GM23338 (cell line): ENCODE measurements around the gene AGO4. TPM values are rescaled to one million over a fixed set of nuclear protein-coding genes. Genes with fewer than 3 reads are reported as not detected.

Experiments used
- ATAC-seq: fragments of 200-7000 bp; cut with Tn5 transposase; 3 replicates; pipeline ENCODE4 v1.9.1; 2020
- DNase-seq: peaks from one replicate; pipeline ENCODE4 v3.0.0-alpha.2; 2015; ENCODE audit warnings: low spot score
- H2AFZ ChIP-seq: fragments of 200-600 bp; sonication (generic); 2 replicates; pipeline ENCODE4 v1.8.0; 2016; ENCODE audit warnings: antibody characterized with exemption, mild to moderate bottlenecking, moderate library complexity
- H3F3A ChIP-seq: fragments of 200-600 bp; sonication (generic); replicated peaks from 2 replicates; pipeline ENCODE4 v1.8.0; 2017; ENCODE audit warnings: antibody characterized with exemption, mixed run types, low read depth
- H3K27ac ChIP-seq: fragments of 200-600 bp; sonication (generic); 2 replicates; pipeline ENCODE4 v1.6.1; 2016; ENCODE audit warnings: low read depth
- H3K27me3 ChIP-seq: fragments of 200-600 bp; sonication (generic); 2 replicates; pipeline ENCODE4 v1.8.0; 2016; ENCODE audit warnings: mild to moderate bottlenecking, mixed run types, moderate library complexity; ENCODE audit not compliant: insufficient read depth
- H3K36me3 ChIP-seq: fragments of 200-600 bp; sonication (generic); 2 replicates; pipeline ENCODE4 v1.8.0; 2016; ENCODE audit warnings: mild to moderate bottlenecking; ENCODE audit not compliant: insufficient read depth
- H3K4me1 ChIP-seq: fragments of 200-600 bp; sonication (generic); 2 replicates; pipeline ENCODE4 v1.8.0; 2016; ENCODE audit warnings: mild to moderate bottlenecking, moderate library complexity; ENCODE audit not compliant: insufficient read depth
- H3K4me2 ChIP-seq: fragments of 200-600 bp; sonication (generic); 2 replicates; pipeline ENCODE4 v1.7.1; 2017; ENCODE audit warnings: mixed run types
- H3K4me3 ChIP-seq: fragments of 200-600 bp; sonication (generic); 2 replicates; pipeline ENCODE4 v1.6.1; 2016; ENCODE audit warnings: mixed run types
- H3K79me2 ChIP-seq: fragments of 200-600 bp; sonication (generic); replicated peaks from 2 replicates; pipeline ENCODE4 v1.8.0; 2017; ENCODE audit warnings: mild to moderate bottlenecking; ENCODE audit not compliant: insufficient read depth
- H3K9me2 ChIP-seq: fragments of 200-600 bp; sonication (generic); 2 replicates; pipeline ENCODE4 v1.8.0; 2017; ENCODE audit not compliant: insufficient read depth
- H4K20me1 ChIP-seq: fragments of 200-600 bp; sonication (generic); replicated peaks from 2 replicates; pipeline ENCODE4 v1.8.0; 2017; ENCODE audit warnings: mild to moderate bottlenecking; ENCODE audit not compliant: insufficient read depth
- H3K27ac Mint-ChIP-seq: 2 replicates; pipeline ENCODE4 v1.8.0; 2020; ENCODE audit warnings: inconsistent platforms, mild to moderate bottlenecking, moderate library complexity, mixed read lengths
- H3K27me3 Mint-ChIP-seq: 3 replicates; pipeline ENCODE4 v1.8.0; 2022; ENCODE audit warnings: low read depth, mild to moderate bottlenecking, moderate library complexity, mixed read lengths, inconsistent platforms; ENCODE audit not compliant: insufficient read depth, poor library complexity
- H3K36me3 Mint-ChIP-seq: 3 replicates; pipeline ENCODE4 v1.8.0; 2021; ENCODE audit warnings: low read depth, mild to moderate bottlenecking, inconsistent platforms, moderate library complexity, mixed read lengths
- H3K4me1 Mint-ChIP-seq: 3 replicates; pipeline ENCODE4 v1.8.0; 2020; ENCODE audit warnings: mild to moderate bottlenecking, inconsistent platforms, mixed read lengths
- H3K4me3 Mint-ChIP-seq: 3 replicates; pipeline ENCODE4 v1.8.0; 2021; ENCODE audit warnings: moderate library complexity, mild to moderate bottlenecking, inconsistent platforms, mixed read lengths
- H3K9me3 Mint-ChIP-seq: 3 replicates; pipeline ENCODE4 v1.8.0; 2020; ENCODE audit warnings: moderate library complexity, mild to moderate bottlenecking, inconsistent platforms, mixed read lengths
- CREB1 ChIP-seq: fragments of 250-450 bp; sonication (Bioruptor Pico); IDR thresholded peaks from 2 replicates; pipeline ENCODE4 v1.5.0; 2020; ENCODE audit warnings: low read depth, mild to moderate bottlenecking, moderate library complexity
- EZH2phosphoT487 ChIP-seq: fragments of 200-600 bp; sonication (generic); IDR thresholded peaks from one replicate; pipeline ENCODE4 v1.8.1; 2018; ENCODE audit warnings: antibody characterized with exemption; ENCODE audit not compliant: unreplicated experiment
- NANOG ChIP-seq: IDR thresholded peaks from 2 replicates; pipeline ENCODE4 v1.6.1; 2016; ENCODE audit warnings: antibody characterized with exemption, borderline replicate concordance
- ZNF114 ChIP-seq: fragments of 250-450 bp; sonication (Bioruptor Pico); IDR thresholded peaks from 2 replicates; pipeline ENCODE4 v1.5.0; 2020; ENCODE audit warnings: mild to moderate bottlenecking, moderate library complexity
- ZNF331 ChIP-seq: fragments of 250-450 bp; sonication (Bioruptor Pico); IDR thresholded peaks from 2 replicates; pipeline ENCODE4 v1.5.0; 2020; ENCODE audit warnings: low read depth, mild to moderate bottlenecking, moderate library complexity
- polyA plus RNA-seq: library from polyadenylated mRNA; unstranded; fragments of >200 nt; fragmentation: Nextera tagmentation; extraction: Ambion mirVana; gene quantifications from 2 replicates; pipeline ENCODE4 v1.2.1, GENCODE V29; 2016
- total RNA-seq: library from RNA; depleted of rRNA; stranded (reverse); fragments of >200 nt; shearing (Covaris generic); gene quantifications from 2 replicates; pipeline ENCODE4 v1.2.3, GENCODE V29; 2014
- TF ChIP-seq, protein P1 (sequence below): IDR thresholded peaks from 2 replicates; pipeline ENCODE4 v1.6.1; 2016; ENCODE audit warnings: antibody characterized with exemption
- TF ChIP-seq, protein P2 (sequence below): IDR thresholded peaks from one replicate; pipeline ENCODE4 v1.6.1; 2018; ENCODE audit warnings: antibody characterized with exemption; ENCODE audit not compliant: unreplicated experiment
- TF ChIP-seq, protein P3 (sequence below): fragments of 250-450 bp; sonication (Bioruptor Pico); IDR thresholded peaks from 2 replicates; pipeline ENCODE4 v1.5.0; 2020; ENCODE audit warnings: mild to moderate bottlenecking, moderate library complexity

Gene AGO4
- total and polyA plus RNA-seq, 2 experiments from 2014 or later: 1.7 to 9.7 TPM

DNA sequence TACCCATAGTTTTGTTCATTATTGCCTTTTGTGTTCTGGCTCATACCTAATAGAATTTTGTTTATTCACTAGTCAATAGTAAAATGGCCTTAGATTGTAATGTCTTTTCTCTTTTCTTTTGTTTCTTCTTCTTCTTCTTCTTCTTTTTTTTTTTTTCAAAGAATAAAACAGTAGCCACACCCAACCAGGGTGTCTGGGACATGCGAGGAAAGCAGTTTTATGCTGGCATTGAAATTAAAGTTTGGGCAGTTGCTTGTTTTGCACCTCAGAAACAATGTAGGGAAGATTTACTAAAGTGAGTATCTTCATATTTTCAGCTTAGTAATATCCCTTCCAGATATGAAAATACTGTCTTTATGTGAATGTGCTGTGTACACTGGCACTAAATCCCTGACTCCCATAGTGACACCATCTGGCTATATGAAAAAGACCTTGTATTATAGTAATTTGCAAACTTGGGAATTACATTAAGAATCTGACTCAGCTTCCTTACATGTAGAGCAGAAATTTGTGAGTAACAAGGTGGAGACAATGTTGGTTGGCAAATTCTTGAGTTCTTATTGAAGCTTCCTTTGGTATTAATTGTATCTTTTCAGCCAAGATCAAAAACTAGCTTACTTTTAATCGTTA, 24.6 kb downstream of the AGO4 start:
- no peaks in the 10 kb centered on the region for H3K79me2 ChIP-seq
- H3K27ac ChIP-seq: no peak overlapping the region
- no peak overlapping the region for H3K4me3 Mint-ChIP-seq
- no peak overlapping the region for H3K4me3 ChIP-seq
- no peaks in the 10 kb centered on the region for H3K9me2 ChIP-seq
- peaks cover 6% of the 10 kb centered on the region; the same call in 1 of the 2 replicates for H3K36me3 ChIP-seq
- no peaks in the 10 kb centered on the region; the same call in 2 of the 3 replicates for H3K9me3 Mint-ChIP-seq
- no peaks in the 10 kb centered on the region for H3K27me3 Mint-ChIP-seq
- H3K4me1 Mint-ChIP-seq: no peaks in the 10 kb centered on the region
- no peak overlapping the region for H2AFZ ChIP-seq
- no peak overlapping the region for H3K27ac Mint-ChIP-seq
- H3F3A ChIP-seq: no peaks in the 10 kb centered on the region
- H4K20me1 ChIP-seq: 0 out of 2 replicates have a peak, but pooled peaks cover 4% of the 10 kb centered on the region
- DNase-seq (no peak), ATAC-seq (no peak)
- H3K4me2 ChIP-seq: no peak overlapping the region
- TF ChIP-seq EZH2phosphoT487 (no peak), CREB1 (CRISPR knock-in tag) (no peak), NANOG (no peak), ZNF114 (no peak), ZNF331 (CRISPR knock-in tag) (no peak)
- TF ChIP-seq, protein P1, sequence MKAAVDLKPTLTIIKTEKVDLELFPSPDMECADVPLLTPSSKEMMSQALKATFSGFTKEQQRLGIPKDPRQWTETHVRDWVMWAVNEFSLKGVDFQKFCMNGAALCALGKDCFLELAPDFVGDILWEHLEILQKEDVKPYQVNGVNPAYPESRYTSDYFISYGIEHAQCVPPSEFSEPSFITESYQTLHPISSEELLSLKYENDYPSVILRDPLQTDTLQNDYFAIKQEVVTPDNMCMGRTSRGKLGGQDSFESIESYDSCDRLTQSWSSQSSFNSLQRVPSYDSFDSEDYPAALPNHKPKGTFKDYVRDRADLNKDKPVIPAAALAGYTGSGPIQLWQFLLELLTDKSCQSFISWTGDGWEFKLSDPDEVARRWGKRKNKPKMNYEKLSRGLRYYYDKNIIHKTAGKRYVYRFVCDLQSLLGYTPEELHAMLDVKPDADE: no peak
- TF ChIP-seq, protein P2, sequence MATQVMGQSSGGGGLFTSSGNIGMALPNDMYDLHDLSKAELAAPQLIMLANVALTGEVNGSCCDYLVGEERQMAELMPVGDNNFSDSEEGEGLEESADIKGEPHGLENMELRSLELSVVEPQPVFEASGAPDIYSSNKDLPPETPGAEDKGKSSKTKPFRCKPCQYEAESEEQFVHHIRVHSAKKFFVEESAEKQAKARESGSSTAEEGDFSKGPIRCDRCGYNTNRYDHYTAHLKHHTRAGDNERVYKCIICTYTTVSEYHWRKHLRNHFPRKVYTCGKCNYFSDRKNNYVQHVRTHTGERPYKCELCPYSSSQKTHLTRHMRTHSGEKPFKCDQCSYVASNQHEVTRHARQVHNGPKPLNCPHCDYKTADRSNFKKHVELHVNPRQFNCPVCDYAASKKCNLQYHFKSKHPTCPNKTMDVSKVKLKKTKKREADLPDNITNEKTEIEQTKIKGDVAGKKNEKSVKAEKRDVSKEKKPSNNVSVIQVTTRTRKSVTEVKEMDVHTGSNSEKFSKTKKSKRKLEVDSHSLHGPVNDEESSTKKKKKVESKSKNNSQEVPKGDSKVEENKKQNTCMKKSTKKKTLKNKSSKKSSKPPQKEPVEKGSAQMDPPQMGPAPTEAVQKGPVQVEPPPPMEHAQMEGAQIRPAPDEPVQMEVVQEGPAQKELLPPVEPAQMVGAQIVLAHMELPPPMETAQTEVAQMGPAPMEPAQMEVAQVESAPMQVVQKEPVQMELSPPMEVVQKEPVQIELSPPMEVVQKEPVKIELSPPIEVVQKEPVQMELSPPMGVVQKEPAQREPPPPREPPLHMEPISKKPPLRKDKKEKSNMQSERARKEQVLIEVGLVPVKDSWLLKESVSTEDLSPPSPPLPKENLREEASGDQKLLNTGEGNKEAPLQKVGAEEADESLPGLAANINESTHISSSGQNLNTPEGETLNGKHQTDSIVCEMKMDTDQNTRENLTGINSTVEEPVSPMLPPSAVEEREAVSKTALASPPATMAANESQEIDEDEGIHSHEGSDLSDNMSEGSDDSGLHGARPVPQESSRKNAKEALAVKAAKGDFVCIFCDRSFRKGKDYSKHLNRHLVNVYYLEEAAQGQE: no peak
- TF ChIP-seq, protein P3, sequence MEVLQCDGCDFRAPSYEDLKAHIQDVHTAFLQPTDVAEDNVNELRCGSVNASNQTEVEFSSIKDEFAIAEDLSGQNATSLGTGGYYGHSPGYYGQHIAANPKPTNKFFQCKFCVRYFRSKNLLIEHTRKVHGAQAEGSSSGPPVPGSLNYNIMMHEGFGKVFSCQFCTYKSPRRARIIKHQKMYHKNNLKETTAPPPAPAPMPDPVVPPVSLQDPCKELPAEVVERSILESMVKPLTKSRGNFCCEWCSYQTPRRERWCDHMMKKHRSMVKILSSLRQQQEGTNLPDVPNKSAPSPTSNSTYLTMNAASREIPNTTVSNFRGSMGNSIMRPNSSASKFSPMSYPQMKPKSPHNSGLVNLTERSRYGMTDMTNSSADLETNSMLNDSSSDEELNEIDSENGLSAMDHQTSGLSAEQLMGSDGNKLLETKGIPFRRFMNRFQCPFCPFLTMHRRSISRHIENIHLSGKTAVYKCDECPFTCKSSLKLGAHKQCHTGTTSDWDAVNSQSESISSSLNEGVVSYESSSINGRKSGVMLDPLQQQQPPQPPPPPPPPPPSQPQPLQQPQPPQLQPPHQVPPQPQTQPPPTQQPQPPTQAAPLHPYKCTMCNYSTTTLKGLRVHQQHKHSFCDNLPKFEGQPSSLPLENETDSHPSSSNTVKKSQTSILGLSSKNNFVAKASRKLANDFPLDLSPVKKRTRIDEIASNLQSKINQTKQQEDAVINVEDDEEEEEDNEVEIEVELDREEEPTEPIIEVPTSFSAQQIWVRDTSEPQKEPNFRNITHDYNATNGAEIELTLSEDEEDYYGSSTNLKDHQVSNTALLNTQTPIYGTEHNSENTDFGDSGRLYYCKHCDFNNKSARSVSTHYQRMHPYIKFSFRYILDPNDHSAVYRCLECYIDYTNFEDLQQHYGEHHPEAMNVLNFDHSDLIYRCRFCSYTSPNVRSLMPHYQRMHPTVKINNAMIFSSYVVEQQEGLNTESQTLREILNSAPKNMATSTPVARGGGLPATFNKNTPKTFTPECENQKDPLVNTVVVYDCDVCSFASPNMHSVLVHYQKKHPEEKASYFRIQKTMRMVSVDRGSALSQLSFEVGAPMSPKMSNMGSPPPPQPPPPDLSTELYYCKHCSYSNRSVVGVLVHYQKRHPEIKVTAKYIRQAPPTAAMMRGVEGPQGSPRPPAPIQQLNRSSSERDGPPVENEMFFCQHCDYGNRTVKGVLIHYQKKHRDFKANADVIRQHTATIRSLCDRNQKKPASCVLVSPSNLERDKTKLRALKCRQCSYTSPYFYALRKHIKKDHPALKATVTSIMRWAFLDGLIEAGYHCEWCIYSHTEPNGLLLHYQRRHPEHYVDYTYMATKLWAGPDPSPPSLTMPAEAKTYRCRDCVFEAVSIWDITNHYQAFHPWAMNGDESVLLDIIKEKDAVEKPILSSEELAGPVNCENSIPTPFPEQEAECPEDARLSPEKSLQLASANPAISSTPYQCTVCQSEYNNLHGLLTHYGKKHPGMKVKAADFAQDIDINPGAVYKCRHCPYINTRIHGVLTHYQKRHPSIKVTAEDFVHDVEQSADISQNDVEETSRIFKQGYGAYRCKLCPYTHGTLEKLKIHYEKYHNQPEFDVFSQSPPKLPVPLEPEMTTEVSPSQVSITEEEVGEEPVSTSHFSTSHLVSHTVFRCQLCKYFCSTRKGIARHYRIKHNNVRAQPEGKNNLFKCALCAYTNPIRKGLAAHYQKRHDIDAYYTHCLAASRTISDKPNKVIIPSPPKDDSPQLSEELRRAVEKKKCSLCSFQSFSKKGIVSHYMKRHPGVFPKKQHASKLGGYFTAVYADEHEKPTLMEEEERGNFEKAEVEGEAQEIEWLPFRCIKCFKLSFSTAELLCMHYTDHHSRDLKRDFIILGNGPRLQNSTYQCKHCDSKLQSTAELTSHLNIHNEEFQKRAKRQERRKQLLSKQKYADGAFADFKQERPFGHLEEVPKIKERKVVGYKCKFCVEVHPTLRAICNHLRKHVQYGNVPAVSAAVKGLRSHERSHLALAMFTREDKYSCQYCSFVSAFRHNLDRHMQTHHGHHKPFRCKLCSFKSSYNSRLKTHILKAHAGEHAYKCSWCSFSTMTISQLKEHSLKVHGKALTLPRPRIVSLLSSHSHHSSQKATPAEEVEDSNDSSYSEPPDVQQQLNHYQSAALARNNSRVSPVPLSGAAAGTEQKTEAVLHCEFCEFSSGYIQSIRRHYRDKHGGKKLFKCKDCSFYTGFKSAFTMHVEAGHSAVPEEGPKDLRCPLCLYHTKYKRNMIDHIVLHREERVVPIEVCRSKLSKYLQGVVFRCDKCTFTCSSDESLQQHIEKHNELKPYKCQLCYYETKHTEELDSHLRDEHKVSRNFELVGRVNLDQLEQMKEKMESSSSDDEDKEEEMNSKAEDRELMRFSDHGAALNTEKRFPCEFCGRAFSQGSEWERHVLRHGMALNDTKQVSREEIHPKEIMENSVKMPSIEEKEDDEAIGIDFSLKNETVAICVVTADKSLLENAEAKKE (CRISPR knock-in tag): no peak
- H3K27me3 ChIP-seq: no peaks in the 10 kb centered on the region
- peaks cover 24% of the 10 kb centered on the region for H3K36me3 Mint-ChIP-seq
- H3K4me1 ChIP-seq: no peaks in the 10 kb centered on the region
